ENCODE results near the gene FEZF2. TPM values are rescaled to one million over a fixed set of nuclear protein-coding genes. Genes with fewer than 3 reads are reported as not detected.
A peak's percentile ranks its signal among the peaks of the same experiment; 100 is the strongest.

Gene FEZF2
- total RNA-seq, 3 donors from 2014 or later, result not detected

- Histone ChIP-seq H3K4me3 (no peak overlapping the region), H3K4me1 (ENCODE audit: low read depth) (no peaks in the 10 kb centered on the region), H3K36me3 (ENCODE audit: low read depth) (no peaks in the 10 kb centered on the region), H3K9me3 (no peaks in the 10 kb centered on the region)
- TF ChIP-seq CTCF (IDR thresholded peaks at IDR 0.05), result no peak
- DNase-seq (peak in 1 of 3 donors; percentile 5), ATAC-seq (peak; percentile 23)
- intact Hi-C loops (cut with DNase I, micrococcal nuclease), result no loop called here
These were observed 4.5 kb downstream of the FEZF2 start for GRCh38 chr3:62368705-62369475.

GRCh38 chr3:62368290-62368704 lies 5.1 kb downstream of the FEZF2 start:
- Histone ChIP-seq H3K9me3 (no peaks in the 10 kb centered on the region), H3K4me1 (ENCODE audit: low read depth) (no peaks in the 10 kb centered on the region), H3K4me3 (no peak overlapping the region), H3K36me3 (ENCODE audit: low read depth) (no peaks in the 10 kb centered on the region)
- ATAC-seq, result no peak
- no peak for TF ChIP-seq CTCF (IDR thresholded peaks at IDR 0.05)
- intact Hi-C loops (cut with DNase I, micrococcal nuclease), result no loop called here
- no peak for DNase-seq

- Histone ChIP-seq H3K9me3 (no peaks in the 10 kb centered on the region), H3K4me3 (no peak overlapping the region), H3K4me1 (ENCODE audit: low read depth) (no peaks in the 10 kb centered on the region), H3K36me3 (ENCODE audit: low read depth) (no peaks in the 10 kb centered on the region)
- intact Hi-C loops (cut with DNase I, micrococcal nuclease), result no loop called here
- DNase-seq (no peak), ATAC-seq (no peak)
- no peak for TF ChIP-seq CTCF (IDR thresholded peaks at IDR 0.05)
These were observed 5.6 kb downstream of the FEZF2 start for GRCh38 chr3:62367763-62368195.

- no peaks in the 10 kb centered on the region for H3K9me3 ChIP-seq
- no peak for TF ChIP-seq CTCF (IDR thresholded peaks at IDR 0.05)
- H3K4me3 ChIP-seq, result no peak overlapping the region
- ATAC-seq (no peak), DNase-seq (no peak)
- H3K4me1 ChIP-seq (ENCODE audit: low read depth), result no peaks in the 10 kb centered on the region
- intact Hi-C loops (cut with DNase I, micrococcal nuclease), result no loop called here
- H3K36me3 ChIP-seq (ENCODE audit: low read depth), result no peaks in the 10 kb centered on the region
These were observed 7.2 kb downstream of the FEZF2 start for GRCh38 chr3:62366126-62366484.

GRCh38 chr3:62365391-62366125 lies 7.8 kb downstream of the FEZF2 start:
- Histone ChIP-seq H3K4me1 (ENCODE audit: low read depth) (no peaks in the 10 kb centered on the region), H3K36me3 (ENCODE audit: low read depth) (no peaks in the 10 kb centered on the region), H3K4me3 (no peak overlapping the region), H3K9me3 (no peaks in the 10 kb centered on the region)
- TF ChIP-seq CTCF (IDR thresholded peaks at IDR 0.05), result no peak
- DNase-seq (no peak), ATAC-seq (no peak)
- intact Hi-C loops (cut with DNase I, micrococcal nuclease), result no loop called here
